ENCODE measurements around the gene NUDT3. TPM values are rescaled to one million over a fixed set of nuclear protein-coding genes. Genes with fewer than 3 reads are reported as not detected.

NUDT3 gene
- total and polyA plus RNA-seq, 7 donors = 10.6 to 70.5 (median 33.3) TPM

DNA sequence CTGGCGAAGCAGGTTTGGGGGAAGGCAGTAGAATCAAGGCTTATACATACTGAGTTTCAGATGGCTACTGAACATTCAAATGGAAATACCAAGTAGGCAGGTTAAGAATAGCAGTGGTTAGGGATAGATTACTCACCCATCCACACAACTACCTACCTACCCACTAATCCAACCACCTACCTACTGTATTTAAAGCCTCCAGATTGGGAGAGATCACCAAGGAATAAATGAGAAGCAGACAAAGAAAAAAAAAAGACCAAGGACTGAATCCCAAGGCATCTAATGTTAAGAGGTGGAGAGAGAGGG, 75.3 kb downstream of the NUDT3 start:
- Histone ChIP-seq H3K27ac (peak overlapping the region; percentile 44), H3K4me1 (peaks cover 47% of the 10 kb centered on the region), H3K27me3 (ENCODE audit: insufficient read depth in 3 of 3, low read length in 2 of 3) (no peaks in the 10 kb centered on the region), H3K36me3 (ENCODE audit: insufficient read depth in 1 of 2, low read depth in 1 of 2) (no peaks in the 10 kb centered on the region), H3K9me3 (no peaks in the 10 kb centered on the region), H3K4me3 (no peak overlapping the region)
- DNase-seq = no peak
- TF ChIP-seq, protein P1, sequence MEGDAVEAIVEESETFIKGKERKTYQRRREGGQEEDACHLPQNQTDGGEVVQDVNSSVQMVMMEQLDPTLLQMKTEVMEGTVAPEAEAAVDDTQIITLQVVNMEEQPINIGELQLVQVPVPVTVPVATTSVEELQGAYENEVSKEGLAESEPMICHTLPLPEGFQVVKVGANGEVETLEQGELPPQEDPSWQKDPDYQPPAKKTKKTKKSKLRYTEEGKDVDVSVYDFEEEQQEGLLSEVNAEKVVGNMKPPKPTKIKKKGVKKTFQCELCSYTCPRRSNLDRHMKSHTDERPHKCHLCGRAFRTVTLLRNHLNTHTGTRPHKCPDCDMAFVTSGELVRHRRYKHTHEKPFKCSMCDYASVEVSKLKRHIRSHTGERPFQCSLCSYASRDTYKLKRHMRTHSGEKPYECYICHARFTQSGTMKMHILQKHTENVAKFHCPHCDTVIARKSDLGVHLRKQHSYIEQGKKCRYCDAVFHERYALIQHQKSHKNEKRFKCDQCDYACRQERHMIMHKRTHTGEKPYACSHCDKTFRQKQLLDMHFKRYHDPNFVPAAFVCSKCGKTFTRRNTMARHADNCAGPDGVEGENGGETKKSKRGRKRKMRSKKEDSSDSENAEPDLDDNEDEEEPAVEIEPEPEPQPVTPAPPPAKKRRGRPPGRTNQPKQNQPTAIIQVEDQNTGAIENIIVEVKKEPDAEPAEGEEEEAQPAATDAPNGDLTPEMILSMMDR (IDR thresholded peaks at IDR 0.05) = no peak
- 97 to 100% (median 100%) methylated on average over 1 of the region's 1 CpG for WGBS, 3 donors
- intact Hi-C loops (cut with DNase I) = loop anchor here in 1 of 2 donors (5.0 kb wide), 1 partner anchor 65 kb away; no protein-coding TSS in a partner anchor
- peak in 1 of 4 donors; percentile 34 for ATAC-seq

DNA sequence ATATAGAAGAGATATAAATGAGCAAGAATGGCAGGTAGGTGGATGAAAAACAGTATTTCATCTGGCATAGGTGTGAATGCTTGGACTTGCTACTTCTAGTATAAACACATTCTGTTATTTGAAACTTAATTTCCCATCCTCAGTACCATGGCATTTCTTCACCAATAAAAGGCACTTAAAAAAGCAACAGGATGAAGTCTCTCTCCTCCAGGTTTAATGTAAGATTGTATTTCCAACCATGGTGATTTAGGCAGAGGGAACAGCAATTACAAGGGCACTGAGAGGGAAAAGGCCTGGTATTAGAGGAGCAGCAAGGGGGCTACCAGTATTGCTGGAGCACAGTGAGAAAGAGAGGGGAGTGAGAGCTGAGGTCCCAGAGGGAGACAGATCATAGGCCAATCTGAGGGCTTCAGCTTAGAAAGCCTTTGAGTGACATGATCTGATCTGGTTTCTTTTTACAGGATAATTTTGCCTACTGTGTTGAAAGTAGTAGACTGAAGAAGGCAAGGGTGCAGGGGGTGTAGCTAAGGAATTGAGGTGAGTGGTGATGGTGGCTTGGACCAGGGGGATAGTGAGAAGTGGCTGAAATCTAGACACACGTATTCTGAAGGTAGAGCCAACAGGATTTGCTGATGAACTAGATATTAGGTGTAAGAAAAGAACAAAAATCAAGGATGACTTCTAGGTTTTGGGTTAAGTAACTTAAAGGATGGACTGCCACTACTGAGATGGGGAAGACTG, 75.9 kb downstream of the NUDT3 start:
- 48 to 83% (median 53%) methylated on average over 1 of the region's 1 CpG for WGBS, 3 donors
- DNase-seq (no peak), ATAC-seq (peak in 1 of 4 donors; percentile 11)
- no peaks in the 10 kb centered on the region for H3K9me3 ChIP-seq
- H3K36me3 ChIP-seq (ENCODE audit: insufficient read depth in 1 of 2, low read depth in 1 of 2) = no peaks in the 10 kb centered on the region
- peak overlapping the region; percentile 71 for H3K27ac ChIP-seq
- no peak overlapping the region for H3K4me3 ChIP-seq
- TF ChIP-seq, protein P1 (IDR thresholded peaks at IDR 0.05) = no peak
- H3K27me3 ChIP-seq (ENCODE audit: insufficient read depth in 3 of 3, low read length in 2 of 3) = no peaks in the 10 kb centered on the region
- intact Hi-C loops (cut with DNase I) = loop anchor here in 1 of 2 donors (5.0 kb wide), 1 partner anchor 66 kb away; no protein-coding TSS in a partner anchor
- peaks cover 47% of the 10 kb centered on the region for H3K4me1 ChIP-seq

DNA sequence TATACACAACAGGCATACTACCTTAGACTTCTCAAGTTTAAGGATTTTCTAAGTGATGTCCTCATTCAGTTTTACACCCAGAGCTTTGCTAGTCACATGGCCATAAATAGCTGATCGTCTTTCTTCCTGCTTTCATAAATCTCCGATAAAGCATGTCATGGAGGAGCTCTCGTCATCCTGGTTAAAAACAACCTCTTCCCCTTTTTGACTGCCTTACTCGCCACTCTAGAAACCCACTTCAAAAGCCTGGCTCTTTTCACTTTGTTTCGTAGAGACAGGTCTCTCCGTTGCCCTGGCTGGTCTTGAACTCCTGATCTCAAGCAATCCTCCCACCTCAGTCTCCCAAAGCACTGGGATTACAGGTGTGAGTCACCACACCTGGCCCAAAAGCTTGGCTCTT, 76.7 kb downstream of the NUDT3 start:
- peak overlapping the region; percentile 71 for H3K27ac ChIP-seq
- H3K9me3 ChIP-seq = no peaks in the 10 kb centered on the region
- DNase-seq (no peak), ATAC-seq (peak in 3 of 4 donors; percentile 25 to 40 (median 37))
- no peaks in the 10 kb centered on the region for H3K36me3 ChIP-seq (ENCODE audit: insufficient read depth in 1 of 2, low read depth in 1 of 2)
- 41 to 59% (median 47%) methylated on average over 6 of the region's 6 CpGs for WGBS, 3 donors
- H3K4me1 ChIP-seq = peaks cover 47% of the 10 kb centered on the region
- TF ChIP-seq, protein P1 (IDR thresholded peaks at IDR 0.05) = no peak
- H3K27me3 ChIP-seq (ENCODE audit: insufficient read depth in 3 of 3, low read length in 2 of 3) = no peaks in the 10 kb centered on the region
- intact Hi-C loops (cut with DNase I) = loop anchor here in 1 of 2 donors (5.0 kb wide), 1 partner anchor 67 kb away; no protein-coding TSS in a partner anchor
- H3K4me3 ChIP-seq = no peak overlapping the region

DNA sequence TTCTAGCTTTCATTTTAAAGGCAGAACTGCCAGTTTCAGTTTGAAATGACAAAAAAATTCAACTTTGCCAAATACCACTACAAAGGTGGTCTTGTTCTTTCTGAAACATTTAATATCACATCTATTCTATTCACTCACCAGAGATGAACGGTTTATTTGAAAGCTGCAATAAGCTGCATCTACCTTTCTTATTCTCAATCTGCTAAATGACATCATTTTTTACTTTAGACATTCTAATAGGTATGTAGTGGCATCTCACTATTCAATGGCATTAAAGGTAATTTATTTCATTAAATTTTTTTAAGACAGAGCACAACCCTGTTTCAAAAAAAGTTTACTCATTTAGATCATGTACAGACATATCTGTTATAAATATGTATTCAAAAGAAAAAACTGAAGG, 77.2 kb downstream of the NUDT3 start:
- no peak for ATAC-seq
- 89 to 93% (median 93%) methylated on average over 1 of the region's 1 CpG for WGBS, 3 donors
- intact Hi-C loops (cut with DNase I) = loop anchor here in 1 of 2 donors (5.0 kb wide), 1 partner anchor 67 kb away; no protein-coding TSS in a partner anchor
- Histone ChIP-seq H3K27me3 (ENCODE audit: insufficient read depth in 3 of 3, low read length in 2 of 3) (no peaks in the 10 kb centered on the region), H3K4me3 (no peak overlapping the region), H3K27ac (peak overlapping the region; percentile 71), H3K4me1 (peaks cover 47% of the 10 kb centered on the region), H3K36me3 (ENCODE audit: insufficient read depth in 1 of 2, low read depth in 1 of 2) (no peaks in the 10 kb centered on the region), H3K9me3 (no peaks in the 10 kb centered on the region)
- TF ChIP-seq, protein P1 (IDR thresholded peaks at IDR 0.05) = no peak
- DNase-seq = no peak

Measured in psoas muscle (tissue), 8 donors.